DND-41 (cell line): ENCODE data around the gene BCL11A.

Source experiments
- ATAC-seq: fragments of 200-7000 bp; cut with Tn5 transposase; 3 replicates; pipeline ENCODE4 v1.9.1; 2021; ENCODE audit warnings: low read depth; ENCODE audit not compliant: insufficient read depth
- DNase-seq: peaks from one replicate; pipeline ENCODE4 v3.0.0-alpha.2; 2020
- H2AFZ ChIP-seq: 2 replicates; pipeline ENCODE4 v1.6.0; 2012; ENCODE audit warnings: low read depth, low read length
- H3K27ac ChIP-seq: 2 replicates; pipeline ENCODE4 v1.5.1; 2012; ENCODE audit warnings: low read length, inconsistent platforms
- H3K27me3 ChIP-seq: fragments of 200-600 bp; sonication (generic); 2 replicates; pipeline ENCODE4 v1.6.0; 2012; ENCODE audit warnings: low read length, mild to moderate bottlenecking, inconsistent platforms; ENCODE audit not compliant: insufficient read depth, poor library complexity
- H3K36me3 ChIP-seq: 2 replicates; pipeline ENCODE4 v1.5.1; 2012; ENCODE audit warnings: low read length, inconsistent platforms; ENCODE audit not compliant: insufficient read depth
- H3K4me1 ChIP-seq: 2 replicates; pipeline ENCODE4 v1.5.1; 2012; ENCODE audit warnings: mild to moderate bottlenecking, low read length; ENCODE audit not compliant: insufficient read depth
- H3K4me2 ChIP-seq: 2 replicates; pipeline ENCODE4 v1.6.0; 2012; ENCODE audit warnings: mild to moderate bottlenecking, moderate library complexity, low read length, inconsistent platforms; ENCODE audit not compliant: insufficient read depth
- H3K4me3 ChIP-seq, 2 experiments: fragments of 200-600 bp in 1 of 2; shearing (Covaris generic) in 1 of 2; 2 replicates each; pipeline ENCODE4 v1.5.1; 2012 to 2016; ENCODE audit warnings: inconsistent platforms in 2 of 2, low read length in 2 of 2, mild to moderate bottlenecking in 2 of 2, low read depth in 1 of 2, moderate library complexity in 1 of 2
- H3K79me2 ChIP-seq: 2 replicates; pipeline ENCODE4 v1.6.0; 2012; ENCODE audit warnings: low read length, inconsistent platforms; ENCODE audit not compliant: insufficient read depth
- H3K9ac ChIP-seq: 2 replicates; pipeline ENCODE4 v1.6.0; 2012; ENCODE audit warnings: low read depth, mild to moderate bottlenecking, inconsistent platforms, low read length, moderate library complexity
- H3K9me3 ChIP-seq: 2 replicates; pipeline ENCODE4 v1.5.1; 2012; ENCODE audit warnings: low read length, moderate library complexity, mild to moderate bottlenecking, inconsistent platforms; ENCODE audit not compliant: insufficient read depth, severe bottlenecking
- H4K20me1 ChIP-seq: 2 replicates; pipeline ENCODE4 v1.6.0; 2012; ENCODE audit warnings: low read length; ENCODE audit not compliant: insufficient read depth
- CTCF ChIP-seq: IDR thresholded peaks from 2 replicates; pipeline ENCODE4 v1.5.1; 2012; ENCODE audit warnings: borderline replicate concordance, low read length, moderate library complexity, mild to moderate bottlenecking; ENCODE audit not compliant: poor library complexity, severe bottlenecking; ENCODE audit errors: extremely low read depth
- EZH2 ChIP-seq: IDR thresholded peaks from 3 replicates; pipeline ENCODE4 v1.6.1; 2012; ENCODE audit warnings: borderline replicate concordance, low read depth, mild to moderate bottlenecking, moderate library complexity, low read length, inconsistent platforms; ENCODE audit not compliant: severe bottlenecking

Gene BCL11A

GRCh38 chr2:60547841-60548240, 5.6 kb downstream of the BCL11A start:
- H3K4me3 ChIP-seq, result peak overlapping the region in 1 of 2 experiments; percentile 22; a peak in 2 of 4 replicates

GRCh38 chr2:60546756-60547420, 6.6 kb downstream of the BCL11A start:
- Histone ChIP-seq H4K20me1 (peaks cover 38% of the 10 kb centered on the region), H3K4me1 (peaks cover 71% of the 10 kb centered on the region), H2AFZ (no peak overlapping the region), H3K27me3 (peaks cover 27% of the 10 kb centered on the region), H3K36me3 (peaks cover 51% of the 10 kb centered on the region), H3K4me2 (peak overlapping the region; percentile 92), H3K79me2 (peaks cover 100% of the 10 kb centered on the region), H3K9me3 (no peaks in the 10 kb centered on the region), H3K4me3 (peak overlapping the region in 1 of 2 experiments; percentile 22; a peak in 1 of 4 replicates), H3K9ac (peak overlapping the region; percentile 89; the same call in 1 of the 2 replicates), H3K27ac (peak overlapping the region; percentile 17; the same call in 1 of the 2 replicates)
- ATAC-seq, result no peak
- TF ChIP-seq EZH2, result no peak
- TF ChIP-seq CTCF, result no peak
- DNase-seq, result no peak

More at GRCh38 chr2:60547841-60548240, 5.6 kb downstream of the BCL11A start:
- TF ChIP-seq EZH2, result no peak
- no peak for TF ChIP-seq CTCF
- Histone ChIP-seq H3K27me3 (peaks cover 36% of the 10 kb centered on the region), H3K27ac (peak overlapping the region; percentile 17; the same call in 1 of the 2 replicates), H3K4me2 (peak overlapping the region; percentile 92), H3K79me2 (peaks cover 100% of the 10 kb centered on the region), H3K4me1 (peaks cover 76% of the 10 kb centered on the region), H3K9me3 (no peaks in the 10 kb centered on the region), H3K36me3 (peaks cover 44% of the 10 kb centered on the region), H2AFZ (no peak overlapping the region), H4K20me1 (peaks cover 38% of the 10 kb centered on the region), H3K9ac (peak overlapping the region; percentile 89)
- ATAC-seq, result no peak
- no peak for DNase-seq

GRCh38 chr2:60544954-60545560, 8.4 kb downstream of the BCL11A start:
- H4K20me1 ChIP-seq, result peaks cover 41% of the 10 kb centered on the region
- H3K9me3 ChIP-seq, result no peaks in the 10 kb centered on the region

More at GRCh38 chr2:60544954-60545560, 8.4 kb downstream of the BCL11A start:
- H3K36me3 ChIP-seq, result peaks cover 69% of the 10 kb centered on the region
- no peak overlapping the region for H3K4me3 ChIP-seq
- H3K9ac ChIP-seq, result no peak overlapping the region; the same call in 1 of the 2 replicates
- H3K27ac ChIP-seq, result peak overlapping the region; percentile 51
- ATAC-seq, result peak; percentile 36; the same call in 2 of the 3 replicates
- TF ChIP-seq EZH2 (no peak), CTCF (no peak)
- peak overlapping the region; percentile 92; the same call in 1 of the 2 replicates for H3K4me2 ChIP-seq
- H3K79me2 ChIP-seq, result peaks cover 100% of the 10 kb centered on the region
- peaks cover 12% of the 10 kb centered on the region for H3K27me3 ChIP-seq
- H3K4me1 ChIP-seq, result peaks cover 65% of the 10 kb centered on the region
- H2AFZ ChIP-seq, result no peak overlapping the region
- no peak for DNase-seq
